Fibroblast of skin of scalp (primary cell): Measurements from ENCODE around the gene AP2A2.

ENCODE experiments used
- DNase-seq: peaks from one replicate; pipeline ENCODE4 v3.0.0-alpha.2; 2013

The AP2A2 gene

DNA sequence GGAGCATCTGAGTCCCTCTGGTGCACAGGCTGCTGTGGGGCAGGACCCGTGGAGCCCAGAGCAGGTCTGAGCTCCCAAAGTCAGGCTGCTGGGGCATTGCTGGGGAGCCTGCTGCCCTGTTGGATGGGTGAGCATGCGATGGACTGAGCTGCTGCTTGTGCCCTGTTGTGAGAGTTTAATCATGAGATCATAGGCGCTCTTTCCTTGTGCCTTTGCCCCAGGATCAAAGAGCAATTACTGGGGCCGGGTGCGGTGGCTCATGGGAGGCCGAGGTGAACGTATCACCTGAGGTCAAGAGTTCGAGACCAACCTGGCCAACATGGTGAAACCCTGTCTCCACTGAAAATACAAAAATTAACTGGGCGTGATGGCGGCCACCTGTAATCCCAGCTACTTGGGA is 73.3 kb downstream of the AP2A2 start:
- no peak for DNase-seq

DNA sequence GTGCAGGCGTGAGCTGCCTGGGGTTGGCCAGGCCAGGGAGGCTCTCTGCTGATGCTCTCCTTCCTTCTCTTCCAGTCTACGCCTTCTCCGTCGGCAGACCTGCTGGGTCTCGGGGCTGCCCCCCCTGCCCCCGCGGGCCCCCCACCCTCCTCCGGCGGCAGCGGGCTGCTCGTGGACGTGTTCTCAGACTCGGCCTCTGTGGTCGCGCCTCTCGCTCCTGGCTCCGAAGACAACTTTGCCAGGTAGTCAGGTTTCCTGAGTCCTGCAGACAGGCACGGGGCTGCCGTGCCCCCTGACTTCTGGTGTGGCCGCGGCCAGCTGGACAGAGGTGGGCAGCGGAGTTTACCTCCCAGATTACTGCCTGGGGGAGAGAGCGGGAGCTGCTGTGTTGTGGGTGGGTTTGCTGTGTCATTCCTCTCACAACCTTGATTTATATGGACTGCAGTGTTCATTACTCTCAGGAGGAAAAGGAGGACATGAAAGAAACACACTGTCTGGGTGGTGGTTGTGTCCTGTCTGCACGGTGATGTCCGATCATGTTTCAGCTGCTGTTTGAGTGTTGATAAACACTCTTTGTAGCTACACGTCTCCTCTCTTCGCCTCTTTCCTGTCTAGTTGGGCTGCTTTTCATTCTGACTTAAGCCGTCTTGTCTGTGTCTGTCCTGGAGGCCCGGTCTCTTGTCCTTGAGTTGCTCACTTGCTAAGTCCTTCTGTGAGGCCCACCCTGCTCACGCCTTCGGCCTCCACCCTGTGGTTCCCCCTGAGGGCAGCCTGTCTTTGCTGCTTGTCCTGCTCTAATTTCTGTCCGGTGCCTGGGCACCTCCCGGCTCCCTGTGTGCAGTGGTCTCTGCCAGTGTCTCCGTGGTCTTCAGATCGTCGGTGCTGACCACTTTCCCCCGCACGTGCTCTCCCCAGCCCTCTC is 74.9 kb downstream of the AP2A2 start:
- DNase-seq, result no peak

DNA sequence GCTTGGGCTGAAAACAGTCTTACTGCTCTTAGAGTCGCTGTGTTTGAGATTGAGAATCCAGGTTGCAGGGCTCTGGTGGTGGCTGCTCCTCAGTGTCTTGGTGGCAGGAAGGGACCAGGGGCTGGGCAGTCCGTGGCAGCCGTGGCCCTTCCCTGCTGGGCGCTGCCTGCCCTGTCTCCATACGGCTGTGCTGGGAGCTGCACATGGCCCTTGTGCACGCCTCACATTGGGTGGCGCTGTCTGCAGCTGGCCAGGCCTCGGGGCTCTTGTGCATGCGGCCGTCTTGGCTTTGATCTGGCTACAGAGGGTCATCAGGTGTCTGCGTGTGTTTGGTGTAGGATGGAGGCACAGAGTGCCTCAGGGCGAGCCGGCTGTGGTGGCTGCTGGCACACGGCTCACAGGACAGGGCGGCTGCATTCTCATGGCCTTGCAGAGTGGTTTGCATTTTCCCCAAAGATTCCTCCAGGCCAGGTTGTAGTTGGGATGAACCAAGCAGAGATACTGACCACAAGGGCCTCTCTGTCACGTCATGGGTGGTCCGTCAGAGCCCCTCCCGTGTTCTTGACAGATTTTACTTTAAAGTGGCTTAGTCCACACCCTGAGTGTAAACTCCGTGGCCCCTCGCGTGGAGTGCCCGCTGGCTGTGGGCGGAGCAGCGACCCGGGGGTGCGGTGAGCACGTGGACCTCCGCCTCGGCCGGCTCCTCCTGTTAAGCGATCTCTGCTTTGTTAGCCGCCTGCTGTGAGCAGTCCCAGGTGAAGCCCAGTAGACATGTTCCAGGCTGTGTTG is 76.1 kb downstream of the AP2A2 start:
- DNase-seq, result no peak

DNA sequence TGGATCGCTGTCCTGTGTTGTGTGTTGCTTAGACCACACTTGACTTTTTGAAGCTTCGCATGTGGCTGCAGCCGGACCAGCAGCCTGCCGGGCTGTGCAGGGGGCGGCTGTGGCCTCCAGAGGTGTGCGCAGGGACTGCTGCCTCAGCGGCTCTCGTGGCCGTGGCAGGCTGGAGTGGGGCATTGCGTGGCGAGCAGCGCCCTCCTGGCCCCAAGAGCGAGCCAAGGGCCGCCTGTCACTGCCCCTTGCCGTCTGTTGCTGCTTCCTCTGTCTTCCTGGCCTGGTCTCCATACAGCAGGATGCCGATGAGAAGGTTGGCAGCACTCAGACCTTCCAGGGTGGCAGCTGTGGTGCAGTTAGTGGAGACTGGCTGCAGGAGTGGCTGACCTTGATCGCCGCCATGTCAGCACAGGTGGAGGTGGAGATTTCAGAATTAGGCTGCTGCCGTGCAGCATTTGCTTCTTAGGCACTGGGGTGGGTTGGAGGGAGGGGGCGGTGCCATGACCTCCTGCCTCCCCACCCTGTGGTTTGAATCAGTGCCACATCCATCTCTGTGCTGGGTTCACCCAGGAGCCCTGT is 76.8 kb downstream of the AP2A2 start:
- no peak for DNase-seq

DNA sequence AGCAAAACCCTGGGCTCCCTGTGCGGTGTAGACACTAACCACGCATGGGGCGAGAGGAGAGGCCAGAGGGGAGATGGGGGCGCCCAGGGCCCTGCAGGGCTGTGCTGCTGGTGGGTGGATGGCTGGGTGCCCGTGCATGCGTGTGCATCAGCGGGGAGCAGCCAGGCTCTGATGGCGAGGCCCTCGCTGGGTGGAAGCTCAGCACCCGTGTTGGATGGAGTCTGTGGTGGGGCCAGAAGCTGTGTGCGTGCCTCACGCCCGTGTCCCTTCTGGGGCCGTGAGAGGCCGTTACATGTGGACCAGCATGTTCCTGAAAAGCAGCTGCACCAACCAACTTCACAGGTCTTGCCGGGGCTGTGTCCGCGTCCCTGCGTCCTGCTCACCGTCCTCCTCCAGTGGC is 77.5 kb downstream of the AP2A2 start:
- no peak for DNase-seq

DNA sequence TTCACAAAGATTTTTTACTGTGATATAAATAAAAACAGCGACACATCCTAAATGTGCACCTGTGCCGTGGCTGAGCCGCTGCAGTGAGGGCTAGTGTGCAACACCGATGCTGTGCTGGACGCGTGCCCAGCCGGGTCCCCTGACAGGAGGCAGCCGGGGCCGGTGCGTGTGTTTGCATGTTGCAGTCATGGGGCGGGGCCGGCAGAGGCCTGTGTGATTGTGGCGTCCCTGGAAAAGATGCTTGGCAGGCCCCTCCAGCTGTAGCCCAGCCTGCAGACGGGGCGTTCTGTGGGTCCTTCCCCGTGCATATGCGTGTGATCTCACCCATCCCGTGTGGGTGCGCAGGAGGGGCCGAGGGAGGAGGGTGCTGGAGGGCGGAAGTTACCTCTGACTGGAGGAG is 80.3 kb downstream of the AP2A2 start:
- DNase-seq, result no peak

DNA sequence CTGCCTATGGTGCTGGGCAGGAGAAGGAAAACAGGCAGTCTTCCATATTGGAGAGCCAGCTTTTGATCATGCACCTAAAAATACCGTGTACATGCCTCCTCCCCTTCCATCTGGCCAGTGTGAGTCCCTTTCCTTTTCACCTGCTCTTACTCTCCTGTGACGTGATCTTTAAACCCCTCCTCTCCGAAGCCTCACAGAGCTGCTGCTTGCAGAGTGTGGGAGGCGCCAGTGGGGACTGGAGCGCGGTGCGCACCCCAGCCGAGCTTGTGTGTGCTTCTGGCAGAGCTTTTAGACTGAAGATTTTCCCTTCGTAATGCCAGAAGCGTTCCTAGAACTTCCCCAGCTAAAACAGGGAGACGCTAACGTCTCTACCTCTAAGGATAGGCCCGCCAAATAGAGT is 81.1 kb downstream of the AP2A2 start:
- no peak for DNase-seq

DNA sequence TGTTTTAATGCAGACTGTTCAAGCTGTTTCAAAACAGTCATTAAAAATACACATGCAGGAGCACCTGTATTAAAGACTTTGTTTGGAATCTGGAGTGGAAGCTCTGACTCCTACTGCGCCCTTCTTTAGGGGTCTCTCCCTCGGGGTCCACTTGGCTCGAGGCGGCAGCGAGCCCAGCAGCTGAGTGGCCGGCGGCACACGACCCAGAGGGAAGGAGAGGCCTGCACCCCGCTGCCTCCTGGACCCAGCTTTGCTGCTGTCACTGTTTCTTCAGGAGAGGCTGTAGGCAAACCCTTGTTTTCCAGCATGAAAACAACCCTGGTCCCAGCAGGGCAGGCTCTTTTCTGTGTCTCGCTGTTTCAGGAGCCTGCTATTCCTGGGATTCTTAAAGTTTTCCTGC is 81.6 kb downstream of the AP2A2 start:
- DNase-seq, result no peak

DNA sequence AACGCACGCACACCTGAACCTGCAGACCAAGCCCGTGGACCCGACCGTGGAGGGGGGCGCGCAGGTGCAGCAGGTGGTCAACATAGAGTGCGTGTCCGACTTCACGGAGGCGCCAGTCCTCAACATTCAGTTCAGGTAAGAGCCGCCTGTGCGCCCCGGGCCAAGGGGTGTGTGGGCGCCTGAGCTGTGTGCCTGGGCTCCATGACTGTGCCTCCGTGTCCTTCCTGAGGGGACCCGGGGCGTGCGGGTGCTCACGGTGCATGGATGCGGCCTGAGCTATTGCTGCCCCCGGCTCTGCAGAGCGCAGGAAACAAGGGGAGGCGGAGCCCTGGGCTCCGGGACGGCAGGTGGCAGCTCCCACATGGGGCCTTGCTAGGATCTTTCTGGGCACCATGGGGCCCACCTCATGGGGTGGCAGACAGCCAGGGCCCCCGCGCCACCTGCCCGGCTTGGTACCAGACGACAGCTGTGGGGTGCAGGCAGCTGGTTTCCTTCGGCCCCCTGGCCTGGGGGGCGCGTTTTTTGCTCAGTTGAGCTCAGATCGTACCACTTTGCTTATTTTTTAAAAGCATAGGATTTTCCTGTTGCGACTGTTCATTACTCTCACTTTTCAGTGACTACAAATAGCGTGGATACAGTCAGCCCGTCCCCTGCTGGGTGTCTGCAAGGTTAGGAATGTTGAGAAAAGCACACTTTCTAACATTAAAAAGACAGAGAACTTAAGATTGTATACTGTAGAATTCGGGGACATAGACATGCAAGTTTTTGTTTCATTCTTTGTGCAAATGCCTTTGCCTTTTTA is 82.5 kb downstream of the AP2A2 start:
- no peak for DNase-seq

DNA sequence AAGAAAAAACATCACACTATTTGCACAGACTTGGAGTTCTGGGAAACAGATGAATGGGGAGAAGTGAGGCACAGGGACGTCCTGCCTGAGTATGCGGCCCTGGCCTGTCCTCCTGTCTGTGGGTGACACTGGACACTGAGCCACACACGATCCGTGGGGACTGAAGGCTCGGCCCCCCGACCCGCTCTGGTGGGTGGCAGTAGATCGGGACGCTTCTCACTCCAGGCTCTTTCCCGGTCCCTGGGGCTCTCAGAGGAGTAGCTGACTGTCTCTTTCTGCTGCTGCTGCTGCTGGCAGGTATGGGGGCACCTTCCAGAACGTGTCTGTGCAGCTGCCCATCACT is 83.1 kb downstream of the AP2A2 start:
- DNase-seq, result no peak

DNA sequence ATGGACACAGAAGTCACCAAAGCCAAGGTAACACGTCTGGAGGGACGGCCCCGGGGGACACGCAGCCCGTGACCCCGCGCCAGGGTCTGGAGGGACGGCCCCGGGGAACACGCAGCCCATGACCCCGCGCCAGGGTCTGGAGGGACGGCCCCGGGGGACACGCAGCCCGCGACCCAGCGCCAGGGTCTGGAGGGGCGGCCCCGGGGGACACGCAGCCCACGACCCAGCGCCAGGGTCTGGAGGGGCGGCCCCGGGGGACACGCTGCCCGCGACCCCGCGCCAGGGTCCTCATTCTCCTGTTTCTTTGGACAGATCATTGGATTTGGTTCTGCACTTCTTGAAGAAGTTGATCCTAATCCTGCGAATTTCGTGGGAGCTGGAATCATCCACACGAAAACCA is 83.7 kb downstream of the AP2A2 start:
- DNase-seq, result no peak

DNA sequence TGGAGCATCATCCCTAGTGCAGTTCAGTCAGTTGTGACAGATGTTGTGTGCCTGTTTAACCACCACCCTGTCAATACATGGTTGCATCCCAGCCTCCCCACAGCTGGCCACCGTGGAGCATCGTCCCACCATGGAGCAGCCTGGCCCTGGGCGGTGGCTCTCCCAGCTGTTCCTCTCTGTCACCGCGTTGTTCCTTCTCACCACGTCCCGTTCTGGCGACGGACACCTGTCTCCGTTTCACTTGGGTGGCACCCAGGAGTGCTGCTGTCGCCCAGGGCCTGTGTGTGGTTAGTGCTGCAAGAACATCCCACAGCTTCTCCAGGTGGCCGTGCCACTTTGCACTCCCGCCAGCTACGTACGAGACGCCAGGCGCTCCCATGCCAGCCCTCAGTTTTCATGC is 84.3 kb downstream of the AP2A2 start:
- DNase-seq, result no peak

DNA sequence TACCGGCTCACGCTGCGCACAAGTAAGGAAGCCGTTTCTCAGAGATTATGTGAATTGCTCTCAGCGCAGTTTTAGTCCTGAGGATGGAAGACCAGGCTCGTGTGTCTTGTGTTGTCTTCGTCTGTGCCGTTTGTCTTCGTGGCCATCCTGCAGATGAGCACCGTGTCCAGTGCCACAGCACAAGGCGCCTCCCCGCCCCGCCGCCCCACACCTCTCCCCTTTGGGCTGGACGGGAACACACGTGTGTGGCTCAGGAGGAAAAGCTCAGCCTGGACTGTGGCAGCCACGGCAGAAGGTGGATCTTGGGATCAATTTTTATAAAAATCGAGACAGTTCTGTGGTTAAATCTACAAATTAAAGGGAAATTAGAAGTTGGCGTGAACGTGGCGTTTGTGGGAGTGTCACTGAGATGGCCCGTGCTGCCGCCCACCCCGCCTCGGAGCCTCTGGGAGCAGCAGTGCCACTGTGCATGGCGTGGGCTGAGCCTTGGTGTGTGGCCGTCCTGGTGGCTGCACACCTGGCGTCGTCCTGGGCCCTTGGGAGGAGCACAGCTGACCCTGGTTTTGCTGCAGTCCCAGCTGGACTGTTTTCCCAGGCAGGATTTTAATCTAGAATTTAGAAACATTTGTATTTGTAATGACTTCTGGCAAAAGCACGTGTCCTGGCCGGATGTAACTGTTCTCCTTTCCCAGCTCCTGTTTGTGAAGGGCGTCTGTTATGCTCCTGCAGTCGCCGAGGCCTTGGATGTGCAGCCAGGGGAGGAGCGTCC is 85.1 kb downstream of the AP2A2 start:
- DNase-seq, result no peak

DNA sequence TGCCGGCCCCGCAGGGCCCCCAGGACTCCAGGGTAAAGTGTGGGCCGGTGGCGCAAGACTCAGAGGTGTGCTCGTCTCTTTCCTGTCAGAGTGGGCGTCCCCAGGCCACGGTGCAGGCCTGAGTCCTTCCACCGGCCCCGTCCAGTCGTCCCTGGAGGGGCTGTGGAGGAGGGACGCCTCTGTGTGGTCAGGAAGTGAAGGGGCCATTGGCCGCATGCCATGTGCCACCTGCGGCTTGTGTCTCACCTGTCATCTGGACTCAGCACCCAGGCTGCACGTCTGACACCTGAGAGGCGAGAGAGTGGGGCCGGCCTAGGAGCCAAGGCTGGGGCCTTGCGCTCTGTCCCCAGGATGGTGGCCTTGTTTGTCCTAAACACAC is 85.6 kb downstream of the AP2A2 start:
- DNase-seq, result no peak

DNA sequence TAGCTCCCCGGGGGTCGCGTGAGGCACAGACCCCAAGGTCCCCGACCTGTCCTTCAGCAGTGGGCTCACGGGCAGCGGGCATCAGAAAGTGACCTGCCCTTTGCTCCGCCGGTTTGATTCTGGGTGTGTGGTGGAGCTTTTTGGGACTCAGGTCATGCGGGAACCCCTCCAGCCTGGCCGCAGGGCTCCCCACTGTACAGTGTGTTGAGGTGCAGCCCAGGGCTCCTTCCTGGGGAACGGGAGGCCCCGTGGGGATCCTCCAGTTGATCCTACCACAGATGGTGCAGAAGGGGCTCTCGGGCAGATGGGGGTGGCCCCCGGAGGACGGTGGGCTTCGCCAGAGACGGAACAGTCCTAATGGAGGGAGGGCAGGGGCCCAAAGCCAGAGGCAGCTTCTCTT is 86.6 kb downstream of the AP2A2 start:
- DNase-seq, result no peak

DNA sequence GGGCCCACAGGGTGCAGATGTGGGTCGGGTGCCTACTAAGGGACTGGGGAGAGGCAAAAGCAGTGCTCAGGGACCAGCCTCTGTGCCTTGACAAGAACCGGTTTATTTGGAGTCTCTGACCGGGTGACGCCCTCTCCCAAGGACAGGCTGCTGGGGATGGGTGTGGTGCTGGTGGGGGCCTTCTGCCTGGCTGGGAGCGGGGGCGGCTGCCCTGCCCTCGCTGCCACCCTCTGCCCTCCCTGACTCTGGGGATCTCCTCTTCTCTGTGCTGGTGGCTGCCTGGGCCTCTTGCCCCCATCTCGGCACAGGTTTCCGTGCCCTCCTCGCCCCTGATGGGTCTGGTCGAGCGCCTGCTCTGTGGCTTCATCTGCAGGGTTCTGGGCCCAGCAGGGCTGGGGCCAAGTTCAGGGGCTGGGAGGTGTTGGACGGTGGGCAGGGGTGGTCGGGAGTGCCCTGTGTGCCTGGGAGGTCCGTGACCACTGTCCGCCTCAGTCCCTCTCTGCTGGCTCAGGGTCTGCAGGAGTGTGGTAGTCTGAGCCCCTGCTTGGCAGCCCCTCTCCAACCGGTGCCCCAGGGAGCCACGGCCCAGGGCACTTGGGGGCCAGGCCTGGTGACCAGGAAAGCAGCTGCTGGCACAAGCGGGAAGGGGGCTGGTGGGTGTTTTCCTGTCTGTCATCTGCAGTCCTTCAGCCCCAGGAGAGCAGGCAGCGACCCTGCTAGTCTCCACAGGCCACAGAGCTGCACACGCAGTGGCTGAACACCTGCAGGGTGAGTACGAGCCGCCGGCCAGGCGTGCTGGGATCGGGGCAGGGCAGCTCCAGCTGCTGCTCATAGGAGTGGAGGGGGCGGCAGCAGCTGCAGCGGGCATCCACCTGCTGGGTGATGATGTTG is 87.3 kb downstream of the AP2A2 start:
- DNase-seq, result no peak

DNA sequence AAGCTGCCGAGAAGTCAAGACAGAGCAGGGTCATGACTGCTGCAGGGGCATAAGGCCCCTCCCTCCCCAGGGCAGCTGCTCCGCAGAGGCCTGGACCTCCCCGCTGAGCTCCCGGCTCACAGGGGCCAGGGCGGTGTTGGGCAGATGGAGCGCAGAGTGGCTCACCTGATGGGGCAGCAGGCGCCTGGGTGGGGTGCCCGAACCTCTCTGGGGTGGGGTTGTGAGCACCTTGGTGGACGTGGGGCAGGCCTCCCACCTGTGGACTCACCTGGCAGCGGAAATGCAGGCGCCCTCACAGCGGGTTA is 87.9 kb downstream of the AP2A2 start:
- DNase-seq, result no peak

DNA sequence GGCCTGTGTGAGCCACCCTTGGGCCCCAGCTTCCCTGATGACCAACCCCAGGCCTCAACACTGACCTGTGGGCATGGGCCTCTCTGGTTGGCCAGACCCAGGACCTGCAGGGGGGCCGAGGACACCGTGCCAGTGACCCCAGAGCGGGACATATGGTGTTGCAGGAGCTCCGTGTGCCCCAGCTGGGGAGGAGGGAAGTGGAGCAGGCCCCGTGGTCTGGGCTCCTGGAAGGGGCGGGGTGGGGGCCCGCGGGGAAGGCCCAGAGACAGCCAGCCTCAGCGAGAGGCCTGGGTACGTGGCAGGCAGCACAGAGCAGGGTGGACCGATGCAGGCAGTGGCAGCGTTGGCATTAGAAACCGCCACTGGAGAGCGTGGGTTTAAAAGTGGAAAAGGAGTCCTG is 88.6 kb downstream of the AP2A2 start:
- no peak for DNase-seq

DNA sequence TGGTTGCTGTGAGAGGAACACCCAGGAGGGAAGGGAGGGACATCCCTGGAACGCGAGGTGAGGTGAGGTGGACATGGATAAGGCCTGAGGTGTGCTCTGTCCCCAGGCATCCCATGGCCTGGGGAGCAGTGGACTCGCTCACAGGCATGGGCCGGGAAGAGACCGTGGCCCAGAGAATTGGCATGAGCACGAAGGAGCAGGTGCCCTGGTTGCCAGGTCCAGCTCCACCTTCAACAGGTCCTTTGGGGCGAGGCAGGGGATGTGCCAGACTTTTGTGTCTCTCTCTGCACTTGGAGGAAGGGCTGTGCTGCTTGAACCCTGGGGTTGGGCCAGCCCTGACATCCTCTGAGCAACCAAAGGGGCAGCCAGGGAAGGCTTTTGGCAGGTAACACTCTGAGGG is 89.4 kb downstream of the AP2A2 start:
- DNase-seq, result no peak

DNA sequence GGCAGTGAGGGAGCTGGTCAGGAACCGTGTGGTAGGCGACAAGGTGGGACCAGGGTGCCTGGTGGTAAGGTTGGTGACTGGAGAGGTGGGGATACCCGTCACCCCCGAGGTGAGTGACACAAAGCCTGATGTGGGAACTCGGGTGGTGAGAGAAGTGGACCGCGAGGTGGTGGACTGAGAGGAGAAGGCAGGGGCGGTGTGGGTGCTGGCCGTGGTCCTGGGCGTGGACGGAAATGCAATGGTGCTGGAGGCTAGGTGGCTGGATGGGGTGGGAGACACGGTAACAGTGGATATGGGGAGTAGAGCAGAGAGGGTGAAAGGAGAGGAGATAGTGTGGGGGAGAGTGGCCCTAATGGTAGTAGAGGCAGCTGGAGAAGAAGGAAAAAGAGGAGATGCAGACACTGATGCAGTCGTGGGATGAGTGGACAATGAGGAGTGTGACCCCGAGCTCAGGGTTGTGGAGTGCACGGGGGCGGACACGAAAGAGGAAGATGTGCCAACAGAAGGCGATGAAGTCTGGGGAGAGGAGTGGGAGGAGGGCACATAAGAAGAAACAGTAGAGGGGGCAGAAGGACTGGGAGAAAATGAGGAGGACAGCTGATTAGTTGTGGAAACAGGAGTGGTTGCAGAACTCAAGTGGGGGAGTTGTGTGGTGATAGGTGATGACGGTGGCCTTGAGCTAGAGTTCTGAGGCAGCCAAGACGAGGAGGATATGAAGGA is 90.3 kb downstream of the AP2A2 start:
- DNase-seq, result no peak
